ENCODE measurements around the gene ARIH2. TPM values are rescaled to one million over a fixed set of nuclear protein-coding genes. Genes with fewer than 3 reads are reported as not detected.

The ARIH2 gene
- total and polyA plus RNA-seq, 2 of the 8 experiments (the other 6 are each of a cell fraction or from before 2014, with no cell fraction given), result 72.9 to 136 TPM

DNA sequence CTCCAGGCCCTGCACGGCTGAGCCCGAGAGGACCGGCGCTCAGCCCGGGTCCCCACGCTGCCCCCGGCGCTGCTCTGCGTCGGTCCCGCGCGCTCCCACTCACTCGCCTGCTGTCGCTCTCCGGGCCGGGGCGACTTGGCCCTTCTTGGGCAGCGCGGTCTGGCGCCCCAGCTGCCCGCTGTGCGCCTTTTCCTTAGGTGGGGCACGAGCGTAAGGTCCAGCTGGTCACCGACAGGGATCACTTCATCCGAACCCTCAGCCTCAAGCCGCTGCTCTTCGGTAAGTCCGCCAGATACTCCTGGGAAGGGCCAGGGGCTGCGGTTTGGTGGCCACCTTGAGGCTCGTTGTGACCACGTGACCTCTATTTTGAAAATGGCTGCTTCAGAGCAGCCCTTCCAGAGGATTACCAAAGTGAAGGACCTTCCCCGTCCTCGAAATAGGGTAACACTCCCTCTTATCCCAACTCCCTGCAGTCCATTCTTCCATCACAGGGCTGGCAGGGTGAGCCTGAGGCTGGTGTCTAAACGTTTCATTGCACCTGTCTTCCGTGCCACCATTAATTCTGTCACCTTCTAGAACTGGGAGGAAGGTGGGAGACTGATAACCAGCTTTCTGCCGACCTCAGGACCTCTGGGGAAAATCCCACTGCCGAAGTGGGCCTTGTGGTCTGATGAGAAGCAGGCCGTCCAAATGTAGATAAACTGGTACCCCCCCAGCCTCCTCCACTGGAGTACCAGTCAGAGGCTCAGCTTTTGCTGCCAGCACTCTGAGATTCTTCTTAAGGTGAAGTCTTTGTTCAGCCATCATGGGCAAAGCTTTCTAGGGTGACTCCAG lies 72.2 kb downstream of the ARIH2 start (continued):
- TF ChIP-seq CHD7 (IDR thresholded peaks at IDR 0.05; ENCODE audit: insufficient replicate concordance, low read length) (no peak), CHD2 (IDR thresholded peaks at IDR 0.05; ENCODE audit: low read length) (no peak), TBP (IDR thresholded peaks at IDR 0.05; ENCODE audit: low read depth, low read length) (0 out of 2 replicates have a peak, but pooled peaks have one; percentile 18), KDM5A (IDR thresholded peaks at IDR 0.05; ENCODE audit: low read length) (no peak; the same call in 1 of the 2 replicates), HDAC2 (IDR thresholded peaks at IDR 0.05; ENCODE audit: borderline replicate concordance in 1 of 2, low read depth in 2 of 2, low read length in 2 of 2) (no peak)
- TF ChIP-seq, protein P1, sequence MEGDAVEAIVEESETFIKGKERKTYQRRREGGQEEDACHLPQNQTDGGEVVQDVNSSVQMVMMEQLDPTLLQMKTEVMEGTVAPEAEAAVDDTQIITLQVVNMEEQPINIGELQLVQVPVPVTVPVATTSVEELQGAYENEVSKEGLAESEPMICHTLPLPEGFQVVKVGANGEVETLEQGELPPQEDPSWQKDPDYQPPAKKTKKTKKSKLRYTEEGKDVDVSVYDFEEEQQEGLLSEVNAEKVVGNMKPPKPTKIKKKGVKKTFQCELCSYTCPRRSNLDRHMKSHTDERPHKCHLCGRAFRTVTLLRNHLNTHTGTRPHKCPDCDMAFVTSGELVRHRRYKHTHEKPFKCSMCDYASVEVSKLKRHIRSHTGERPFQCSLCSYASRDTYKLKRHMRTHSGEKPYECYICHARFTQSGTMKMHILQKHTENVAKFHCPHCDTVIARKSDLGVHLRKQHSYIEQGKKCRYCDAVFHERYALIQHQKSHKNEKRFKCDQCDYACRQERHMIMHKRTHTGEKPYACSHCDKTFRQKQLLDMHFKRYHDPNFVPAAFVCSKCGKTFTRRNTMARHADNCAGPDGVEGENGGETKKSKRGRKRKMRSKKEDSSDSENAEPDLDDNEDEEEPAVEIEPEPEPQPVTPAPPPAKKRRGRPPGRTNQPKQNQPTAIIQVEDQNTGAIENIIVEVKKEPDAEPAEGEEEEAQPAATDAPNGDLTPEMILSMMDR (IDR thresholded peaks at IDR 0.05; ENCODE audit: control extremely low read depth in 1 of 3, insufficient read depth in 1 of 3, low read depth in 1 of 3, low read length in 3 of 3), result no peak

Data from H1 (cell line).